NT2/D1 (cell line): ENCODE results near the gene EIF5A2.
"Not testable (repeated sequence)": the region's sequence is repeated elsewhere in the genome, so short reads cannot be mapped to it uniquely, and the experiment has no call there.

Source experiments
- DNase-seq: peaks from one replicate; pipeline ENCODE4 v3.0.0-alpha.2; 2011; ENCODE audit warnings: low read depth, low spot score
- H3K27me3 ChIP-seq: 2 replicates; pipeline ENCODE4 v1.6.0; 2011; ENCODE audit warnings: mild to moderate bottlenecking; ENCODE audit not compliant: insufficient read length, insufficient read depth
- H3K36me3 ChIP-seq: 2 replicates; pipeline ENCODE4 v1.6.1; 2011; ENCODE audit warnings: mild to moderate bottlenecking, low read length, mixed read lengths; ENCODE audit not compliant: insufficient read depth, insufficient read length
- H3K4me1 ChIP-seq: 2 replicates; pipeline ENCODE4 v1.5.1; 2011; ENCODE audit not compliant: insufficient read depth, insufficient read length
- H3K4me3 ChIP-seq: 2 replicates; pipeline ENCODE4 v1.5.1; 2011; ENCODE audit warnings: low read depth; ENCODE audit not compliant: insufficient read length
- H3K9ac ChIP-seq: 2 replicates; pipeline ENCODE4 v1.6.0; 2011; ENCODE audit warnings: low read depth; ENCODE audit not compliant: insufficient read length
- H3K9me3 ChIP-seq: 2 replicates; pipeline ENCODE4 v1.5.1; 2011; ENCODE audit warnings: mild to moderate bottlenecking, low read length; ENCODE audit not compliant: insufficient read depth
- SUZ12 ChIP-seq: IDR thresholded peaks from 2 replicates; pipeline ENCODE4 v1.6.1; 2011; ENCODE audit not compliant: insufficient read length, insufficient read depth; ENCODE audit errors: extremely low read depth
- YY1 ChIP-seq: IDR thresholded peaks from 2 replicates; pipeline ENCODE4 v1.6.1; 2011; ENCODE audit not compliant: insufficient read length, insufficient read depth
- ZNF274 ChIP-seq: IDR thresholded peaks from 2 replicates; pipeline ENCODE4 v1.6.1; 2011; ENCODE audit warnings: mild to moderate bottlenecking, low read depth, low read length

EIF5A2 gene

GRCh38 chr3:170941551-170941950, 33.1 kb upstream of the EIF5A2 start:
- no peak overlapping the region for H3K9ac ChIP-seq
- no peaks in the 10 kb centered on the region for H3K4me1 ChIP-seq
- no peak for DNase-seq
- no peaks in the 10 kb centered on the region for H3K36me3 ChIP-seq
- TF ChIP-seq SUZ12, result no peak
- no peak for TF ChIP-seq ZNF274
- no peak for TF ChIP-seq YY1
- no peak overlapping the region for H3K4me3 ChIP-seq
- peaks cover 48% of the 10 kb centered on the region for H3K9me3 ChIP-seq
- no peaks in the 10 kb centered on the region for H3K27me3 ChIP-seq

- H3K36me3 ChIP-seq, H3K4me1 ChIP-seq: not testable (repeated sequence)
These were observed 24.6 kb upstream of the EIF5A2 start for GRCh38 chr3:170933039-170933438.

GRCh38 chr3:170923553-170923952, 15.1 kb upstream of the EIF5A2 start:
- not testable (repeated sequence) for H3K4me3 ChIP-seq, DNase-seq, H3K4me1 ChIP-seq, H3K36me3 ChIP-seq, H3K9ac ChIP-seq, H3K27me3 ChIP-seq
- peaks cover 33% of the 10 kb centered on the region for H3K9me3 ChIP-seq

More at GRCh38 chr3:170933039-170933438, 24.6 kb upstream of the EIF5A2 start:
- not testable (repeated sequence) for H3K4me3 ChIP-seq, DNase-seq, H3K9me3 ChIP-seq, H3K9ac ChIP-seq, H3K27me3 ChIP-seq

- H3K9me3 ChIP-seq, result peaks cover 63% of the 10 kb centered on the region
- H3K27me3 ChIP-seq, result no peaks in the 10 kb centered on the region
- no peaks in the 10 kb centered on the region for H3K4me1 ChIP-seq
- no peak overlapping the region for H3K4me3 ChIP-seq
- no peak for DNase-seq
- TF ChIP-seq SUZ12, result no peak
- TF ChIP-seq YY1, result no peak
- no peak for TF ChIP-seq ZNF274
- H3K36me3 ChIP-seq, result no peaks in the 10 kb centered on the region
- no peak overlapping the region for H3K9ac ChIP-seq
These were observed 10.3 kb upstream of the EIF5A2 start for GRCh38 chr3:170918715-170919114.

DNA sequence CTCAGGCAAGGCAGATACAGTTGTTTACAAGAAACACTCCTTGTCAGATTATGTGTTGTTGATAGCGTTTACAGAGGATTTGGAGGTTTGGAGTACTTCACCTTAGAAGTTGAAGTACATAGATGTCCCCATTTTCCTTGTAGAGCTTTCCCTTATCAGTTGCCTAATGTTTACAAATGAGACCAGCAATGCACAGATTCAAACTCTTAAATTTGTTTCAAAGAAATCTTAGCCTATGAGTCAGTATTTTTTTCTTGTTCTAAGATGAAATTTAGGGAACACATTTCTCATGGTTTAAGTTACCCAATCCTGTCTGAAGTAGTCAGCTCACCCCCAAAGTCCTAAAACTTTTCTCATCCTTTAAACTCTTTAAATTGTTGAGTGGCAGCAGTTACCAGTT, 6.3 kb upstream of the EIF5A2 start:
- H3K27me3 ChIP-seq, result no peaks in the 10 kb centered on the region
- DNase-seq, result no peak
- TF ChIP-seq ZNF274 (no peak), SUZ12 (no peak), YY1 (no peak)
- peaks cover 44% of the 10 kb centered on the region for H3K9me3 ChIP-seq
- no peak overlapping the region for H3K9ac ChIP-seq
- H3K4me1 ChIP-seq, result no peaks in the 10 kb centered on the region
- no peaks in the 10 kb centered on the region for H3K36me3 ChIP-seq
- no peak overlapping the region for H3K4me3 ChIP-seq

GRCh38 chr3:170914212-170914611, 5.8 kb upstream of the EIF5A2 start:
- H3K9ac ChIP-seq, result no peak overlapping the region
- H3K36me3 ChIP-seq, result no peaks in the 10 kb centered on the region
- peaks cover 44% of the 10 kb centered on the region for H3K9me3 ChIP-seq
- H3K27me3 ChIP-seq, result no peaks in the 10 kb centered on the region
- no peak for DNase-seq
- no peaks in the 10 kb centered on the region for H3K4me1 ChIP-seq
- no peak overlapping the region for H3K4me3 ChIP-seq
- TF ChIP-seq YY1 (no peak), SUZ12 (no peak), ZNF274 (no peak)

GRCh38 chr3:170911051-170911450, 2.6 kb upstream of the EIF5A2 start:
- H3K27me3 ChIP-seq, result peaks cover 11% of the 10 kb centered on the region
- no peak overlapping the region for H3K9ac ChIP-seq
- no peak overlapping the region for H3K4me3 ChIP-seq
- H3K36me3 ChIP-seq, result no peaks in the 10 kb centered on the region
- no peak for TF ChIP-seq ZNF274
- TF ChIP-seq SUZ12, result no peak
- no peak for TF ChIP-seq YY1
- no peak for DNase-seq
- H3K4me1 ChIP-seq, result no peaks in the 10 kb centered on the region
- H3K9me3 ChIP-seq, result peaks cover 18% of the 10 kb centered on the region

DNA sequence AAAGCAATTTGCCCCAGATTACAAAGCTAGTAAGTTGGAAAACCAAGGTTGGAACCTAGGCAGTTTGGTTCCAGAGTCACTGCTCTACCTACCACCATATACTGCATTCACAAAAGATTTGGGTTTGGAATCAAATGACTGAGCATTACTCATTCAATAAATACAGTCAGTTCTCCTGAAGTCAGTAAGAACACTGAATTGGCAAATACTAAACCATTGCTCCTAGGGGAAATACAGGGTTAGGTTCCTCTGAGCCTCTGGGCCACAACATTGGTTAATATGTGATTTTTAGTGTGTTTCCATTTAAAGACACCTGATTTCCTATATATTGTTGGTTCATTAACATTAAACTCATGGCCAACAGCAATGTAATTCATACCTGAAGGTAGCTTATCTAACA, 2.1 kb upstream of the EIF5A2 start:
- Histone ChIP-seq H3K36me3 (no peaks in the 10 kb centered on the region), H3K4me1 (no peaks in the 10 kb centered on the region), H3K27me3 (peaks cover 11% of the 10 kb centered on the region), H3K9me3 (peaks cover 13% of the 10 kb centered on the region; the same call in 1 of the 2 replicates), H3K9ac (no peak overlapping the region), H3K4me3 (no peak overlapping the region)
- TF ChIP-seq YY1, result no peak
- TF ChIP-seq ZNF274, result no peak
- no peak for TF ChIP-seq SUZ12
- DNase-seq, result no peak
